T-helper 2 cell (primary cell): Measurements from ENCODE around the gene SAMD4A.

ENCODE experiments used
- DNase-seq, 5 experiments: peaks; one replicate each; pipeline versions ENCODE4 v3.0.0 to v3.0.0-alpha.2; 2012 to 2022

Gene SAMD4A

DNA sequence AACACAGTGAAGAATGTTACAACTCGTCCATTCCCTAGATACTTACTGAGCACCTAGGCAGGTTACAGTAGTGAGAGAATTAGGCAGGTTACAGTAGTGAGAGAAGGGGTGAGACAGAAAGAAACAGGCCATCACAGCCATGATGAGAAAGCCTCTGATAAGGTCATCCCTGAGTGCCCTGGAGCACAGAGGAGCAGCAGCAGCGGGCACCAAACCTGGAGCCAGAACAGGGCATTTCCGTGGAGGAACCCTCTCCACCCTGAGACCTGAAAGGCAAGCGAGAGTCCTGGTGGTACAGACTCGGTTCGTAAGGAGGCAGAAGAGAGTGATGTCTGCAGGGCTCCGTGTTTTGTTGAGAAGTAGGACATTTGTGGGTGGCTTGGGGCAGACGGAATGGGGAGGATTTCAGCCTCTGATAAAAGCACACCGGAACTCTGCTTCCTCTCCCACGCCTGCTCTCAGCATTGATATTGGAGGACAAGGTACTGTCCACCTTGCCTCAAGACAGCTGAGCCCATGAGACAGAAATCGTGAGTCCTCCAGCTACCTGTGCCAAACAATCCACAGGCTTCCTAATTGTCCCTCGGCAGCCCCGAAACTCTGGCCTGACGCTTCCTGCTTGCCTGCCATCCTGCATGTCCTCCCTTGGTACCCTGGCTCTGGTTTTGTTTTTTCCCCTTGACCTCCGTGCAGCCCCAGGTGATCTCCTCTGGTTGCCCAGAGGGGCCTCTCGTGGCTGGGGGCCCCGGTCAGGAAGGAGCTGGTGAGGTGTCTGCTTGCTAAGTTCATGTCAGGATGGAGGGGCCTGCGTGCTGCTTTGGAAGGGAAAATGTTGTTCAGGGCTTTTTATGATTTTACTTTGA lies 199.6 kb downstream of the SAMD4A start:
- no peak for DNase-seq

DNA sequence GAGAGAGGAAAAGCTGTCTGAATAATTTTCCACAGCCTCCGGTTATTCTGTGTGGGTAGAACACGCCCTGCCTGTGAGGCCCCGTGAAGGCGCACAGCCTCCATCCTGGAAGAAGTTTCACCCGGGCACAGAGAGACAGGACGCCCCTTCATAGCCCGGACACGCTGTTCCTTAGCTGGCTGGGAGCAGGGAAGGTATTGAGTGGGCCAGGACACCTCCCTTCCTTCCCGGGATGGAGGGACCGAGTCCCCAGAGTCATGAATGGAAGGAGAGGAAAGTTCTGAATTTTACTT lies 200.2 kb downstream of the SAMD4A start:
- DNase-seq: no peak

DNA sequence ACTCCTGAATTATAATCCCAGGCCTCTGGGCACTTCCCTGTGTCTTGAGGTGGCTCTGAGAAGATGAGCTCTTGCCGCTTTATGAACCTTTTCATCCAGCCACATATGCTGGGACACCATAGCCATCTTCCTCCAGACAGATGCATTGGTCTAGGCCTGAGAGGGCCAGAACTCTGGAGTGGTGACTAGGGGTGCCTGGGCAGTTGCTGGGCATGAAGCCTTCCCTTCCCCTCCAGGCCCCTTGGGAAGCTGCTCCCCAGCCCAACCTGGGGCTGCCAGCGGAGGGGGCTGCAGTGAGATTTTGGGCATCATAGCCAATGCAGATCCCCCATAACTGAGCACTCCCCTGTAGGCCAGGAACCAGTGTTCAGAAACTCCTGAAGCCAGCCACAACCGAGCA lies 200.5 kb downstream of the SAMD4A start:
- DNase-seq: no peak

DNA sequence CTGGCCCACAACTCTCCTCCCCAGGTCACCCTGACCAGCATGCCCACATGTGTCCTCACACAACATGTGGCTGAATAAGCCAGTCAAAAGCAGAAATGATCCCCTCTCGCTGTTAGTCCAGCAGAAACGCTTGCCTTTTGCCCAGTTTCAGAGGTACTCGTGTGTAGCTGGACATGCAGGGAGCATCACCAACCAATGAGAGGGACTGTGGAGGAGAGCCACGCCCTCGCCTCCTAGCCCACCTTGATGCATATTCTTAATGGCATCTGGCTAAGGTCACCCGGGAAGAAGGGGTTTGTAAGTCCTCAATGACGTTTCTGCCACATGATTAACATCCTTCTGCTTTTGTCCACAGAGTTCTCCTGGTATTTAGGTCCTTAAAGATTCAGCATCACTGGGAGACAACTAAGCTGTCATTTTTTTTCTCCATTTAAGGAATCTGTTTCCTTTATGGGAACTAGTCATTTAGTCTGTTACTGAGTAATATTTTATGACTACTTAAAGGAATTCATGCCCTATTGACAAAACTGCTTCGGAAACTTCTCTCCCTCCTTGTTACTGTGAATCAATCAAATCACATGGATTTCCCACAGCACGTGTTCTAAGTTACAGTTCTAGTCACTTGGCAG lies 201.7 kb downstream of the SAMD4A start:
- no peak for DNase-seq

DNA sequence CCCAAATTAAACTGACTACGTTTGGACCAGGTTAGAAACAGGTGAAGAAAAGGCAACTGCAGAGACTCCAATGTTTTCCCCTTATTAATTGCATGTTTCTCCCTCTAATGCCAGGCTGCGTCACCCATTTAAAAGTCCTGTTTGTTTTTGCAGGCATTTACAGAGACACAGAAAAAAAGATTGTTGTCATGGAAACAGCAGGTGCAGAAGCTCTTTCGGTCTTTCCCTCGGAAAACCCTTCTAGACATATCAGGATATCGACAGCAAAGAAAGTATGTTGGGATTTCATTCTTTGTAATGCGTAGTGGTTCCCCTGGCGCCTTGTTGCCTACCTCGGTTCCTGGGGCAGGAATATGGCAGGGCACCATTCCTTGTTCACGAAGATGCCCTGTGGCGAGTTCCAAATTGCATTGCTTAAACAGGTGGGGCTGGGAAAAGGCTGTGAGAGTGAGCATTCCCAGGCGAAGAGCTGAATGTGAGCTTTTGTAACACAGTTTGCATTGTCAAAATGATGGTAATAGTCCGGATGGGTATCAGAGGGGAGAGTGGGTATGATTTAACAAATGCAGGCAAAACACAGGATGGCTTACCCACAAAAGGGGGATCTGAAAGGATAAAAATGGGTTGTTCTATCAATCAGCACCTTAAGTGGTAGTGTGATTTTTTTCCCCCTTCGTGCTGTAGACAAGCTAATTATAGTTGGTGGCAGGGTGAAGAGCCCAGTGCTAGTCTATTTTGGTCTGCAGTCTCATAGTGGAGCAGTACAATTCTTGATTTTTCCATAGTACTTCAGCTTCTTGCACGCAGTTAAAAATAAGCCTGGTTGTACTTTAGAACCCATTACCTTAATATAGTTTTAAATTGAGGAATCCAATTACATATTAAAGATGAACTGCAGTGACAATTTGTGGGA lies 203.3 kb downstream of the SAMD4A start:
- DNase-seq: no peak

DNA sequence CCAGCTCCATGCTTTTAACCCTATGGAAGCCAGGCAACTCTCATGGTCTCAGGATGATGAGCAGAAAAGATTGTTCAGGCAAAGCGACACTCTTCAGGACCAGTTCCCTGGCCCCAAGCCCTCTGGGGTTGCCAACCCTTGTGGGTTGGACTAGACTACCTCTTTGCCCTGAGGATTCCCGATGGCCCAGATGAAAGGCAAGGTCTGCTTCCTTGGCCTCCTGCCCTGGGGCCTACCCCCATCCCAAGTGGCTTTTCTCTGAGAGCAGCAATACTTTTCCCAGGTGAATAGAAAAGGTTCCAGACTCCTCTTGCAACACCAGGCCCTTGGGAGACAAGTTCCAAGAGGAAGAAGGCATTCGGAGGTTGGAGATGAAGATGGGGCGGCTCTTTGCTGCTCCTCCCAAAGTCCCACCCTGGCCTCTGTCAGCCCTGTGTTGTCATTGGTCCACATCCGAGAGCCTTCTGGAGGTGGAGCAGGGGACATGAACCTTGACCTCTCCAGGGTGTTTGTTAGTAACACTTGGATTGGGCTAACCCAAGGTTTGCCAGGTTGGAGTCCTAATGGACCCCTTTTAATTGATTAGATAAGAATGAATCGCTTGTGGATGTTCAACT lies 204.6 kb downstream of the SAMD4A start:
- no peak for DNase-seq

DNA sequence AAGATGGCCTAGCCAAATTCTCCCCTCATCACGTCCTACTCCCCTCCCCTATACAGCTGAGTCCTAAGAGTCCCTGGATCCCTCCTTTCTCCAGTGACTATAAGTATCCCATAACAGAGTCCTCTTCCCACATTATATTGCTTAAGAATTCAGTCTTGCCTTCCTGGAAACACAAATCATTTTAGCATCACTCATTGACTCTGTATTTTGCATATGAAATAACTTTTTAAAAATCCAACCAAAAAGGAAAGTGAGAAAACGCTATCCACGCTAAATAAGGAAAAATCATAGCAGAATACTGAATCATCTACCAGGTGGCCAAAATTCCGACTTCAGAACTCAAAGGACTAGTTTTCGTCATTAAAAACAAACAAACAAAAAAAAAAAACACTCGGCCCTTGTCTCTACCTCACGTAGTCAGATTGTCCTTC lies 205.5 kb downstream of the SAMD4A start:
- DNase-seq: no peak

DNA sequence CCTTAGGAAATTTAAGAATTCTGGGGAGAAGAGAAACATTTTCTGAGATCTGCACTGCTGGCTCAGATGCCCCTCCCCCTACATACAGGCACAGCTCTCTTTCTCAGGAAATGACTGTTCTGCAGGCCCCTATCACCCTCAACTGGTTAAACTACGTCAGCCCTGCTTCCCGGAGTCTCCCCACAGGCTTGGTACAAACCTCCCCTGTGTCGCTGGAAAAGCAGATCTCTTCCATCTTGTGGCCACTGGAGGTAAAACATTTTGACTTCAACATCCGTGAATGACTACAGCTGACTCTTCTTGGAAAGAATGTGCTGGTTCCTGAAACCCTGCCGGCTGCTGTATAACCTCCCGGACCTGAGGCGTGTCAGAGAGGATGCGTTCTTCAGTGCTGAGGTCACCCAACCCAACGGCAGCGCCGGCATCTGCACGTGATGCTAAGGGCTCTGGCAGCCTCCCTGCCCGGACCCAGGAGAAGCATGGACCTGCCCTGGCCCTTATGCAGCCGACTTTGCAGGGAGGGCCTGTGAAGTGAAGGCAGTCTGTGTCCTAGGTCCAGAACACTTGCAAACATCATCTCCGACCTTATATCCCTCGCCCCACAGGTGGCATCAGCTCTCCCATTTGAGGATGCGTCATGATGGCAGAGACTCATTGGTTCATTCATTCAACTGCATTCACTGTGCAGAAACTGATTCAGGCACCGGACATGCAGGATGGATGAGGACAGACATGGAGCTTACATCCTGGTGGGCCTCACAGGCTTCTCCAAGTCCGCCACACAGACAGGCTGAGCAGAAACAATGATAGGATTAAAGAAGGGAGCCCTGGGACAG lies 206.5 kb downstream of the SAMD4A start:
- DNase-seq: peak in 4 of 5 experiments; percentile 36 to 97 (median 56)

DNA sequence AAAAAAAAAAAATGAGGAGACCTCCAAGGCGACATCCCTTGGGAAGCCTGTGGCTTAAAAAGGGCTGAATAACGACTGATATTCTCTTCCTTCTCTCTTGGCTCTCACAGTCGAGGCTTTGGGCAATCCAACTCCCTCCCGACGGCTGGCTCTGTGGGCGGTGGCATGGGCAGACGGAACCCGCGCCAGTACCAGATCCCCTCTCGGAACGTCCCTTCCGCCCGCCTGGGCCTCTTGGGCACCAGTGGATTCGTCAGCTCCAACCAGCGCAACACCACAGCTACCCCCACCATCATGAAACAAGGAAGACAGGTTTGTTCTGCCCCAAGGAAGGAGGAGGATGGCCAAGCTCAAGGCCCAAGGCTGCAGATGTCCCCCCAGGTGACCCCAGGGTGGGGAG lies 207.9 kb downstream of the SAMD4A start:
- DNase-seq: no peak

DNA sequence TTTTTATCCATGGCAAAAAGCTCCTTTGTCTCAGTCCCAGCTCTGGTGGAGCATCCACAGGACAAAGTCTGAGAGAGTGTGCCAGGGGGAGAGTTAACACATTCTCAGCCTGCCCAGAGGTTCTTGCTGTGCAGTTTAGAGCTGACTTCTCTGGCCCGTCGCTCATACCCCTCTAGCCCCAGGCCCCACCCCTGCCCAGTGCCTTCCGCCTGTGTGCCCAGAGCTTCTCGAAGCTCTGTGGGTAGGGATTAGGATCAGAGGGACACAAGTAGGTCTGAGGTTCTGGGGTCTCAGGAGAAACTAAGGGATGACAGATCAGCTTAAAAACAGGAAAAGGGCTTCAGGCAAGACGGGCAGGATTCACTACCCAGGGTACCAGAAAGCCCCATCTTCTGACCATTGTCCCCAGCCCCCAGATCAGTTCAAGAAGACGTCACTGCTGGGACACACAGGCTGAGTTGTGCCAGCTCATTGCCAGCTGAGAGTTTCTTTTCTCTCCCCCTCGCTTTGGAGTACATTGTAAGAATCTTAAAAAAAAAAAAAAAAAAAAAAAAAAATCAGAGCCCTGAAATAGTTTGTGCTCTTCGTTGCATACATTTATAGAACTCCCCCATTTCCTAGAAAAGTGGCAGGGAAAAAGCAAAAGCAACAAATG lies 208.7 kb downstream of the SAMD4A start:
- no peak for DNase-seq

DNA sequence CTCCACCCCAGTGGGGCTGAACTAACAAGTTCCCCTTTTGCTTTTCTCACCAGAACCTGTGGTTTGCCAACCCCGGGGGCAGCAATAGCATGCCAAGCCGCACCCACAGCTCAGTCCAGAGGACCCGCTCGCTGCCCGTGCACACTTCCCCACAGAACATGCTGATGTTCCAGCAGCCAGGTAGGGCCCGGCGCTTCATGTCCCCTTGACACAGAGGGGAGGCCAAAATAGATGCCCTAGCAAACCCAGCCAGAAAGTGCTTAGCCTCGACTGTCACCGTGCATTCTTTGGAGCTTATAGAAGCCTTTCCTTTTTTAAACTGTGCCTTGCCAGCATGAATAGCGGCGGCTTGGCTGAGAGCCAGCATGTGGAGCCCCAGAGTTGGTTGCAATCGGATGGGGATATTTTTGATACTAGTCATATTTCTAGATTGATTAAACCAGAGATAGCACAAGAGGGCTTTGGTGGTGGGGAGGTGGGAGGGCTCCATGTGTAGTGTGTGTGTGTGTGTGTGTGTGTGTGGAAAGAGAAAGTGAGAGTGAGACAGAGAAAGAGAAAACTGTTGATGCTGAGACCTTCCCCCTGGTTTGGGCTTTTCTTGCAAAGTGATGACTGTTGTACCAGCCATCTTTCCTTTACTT lies 209.6 kb downstream of the SAMD4A start:
- peak in 3 of 5 experiments; percentile 23 to 92 (median 72) for DNase-seq

DNA sequence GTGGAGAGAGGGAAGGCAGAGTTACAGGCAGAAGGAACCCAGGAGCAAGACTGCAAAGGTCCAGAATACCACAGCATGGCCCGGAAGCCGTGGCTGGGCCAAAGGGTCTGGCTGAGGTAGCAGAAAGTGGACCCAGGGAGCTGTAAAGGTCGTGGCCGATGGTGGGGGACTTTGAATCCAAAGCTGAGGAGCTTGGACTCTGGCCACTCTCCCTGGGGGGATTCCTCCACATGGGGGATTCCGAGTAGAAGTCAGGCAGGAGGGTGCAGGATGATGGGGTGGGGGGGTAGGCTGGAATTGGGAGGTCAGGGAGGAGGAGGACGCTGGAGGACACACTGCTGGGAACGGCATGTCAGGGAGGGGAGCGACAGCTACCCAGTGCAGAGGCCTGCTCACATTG lies 210.5 kb downstream of the SAMD4A start:
- DNase-seq: no peak

DNA sequence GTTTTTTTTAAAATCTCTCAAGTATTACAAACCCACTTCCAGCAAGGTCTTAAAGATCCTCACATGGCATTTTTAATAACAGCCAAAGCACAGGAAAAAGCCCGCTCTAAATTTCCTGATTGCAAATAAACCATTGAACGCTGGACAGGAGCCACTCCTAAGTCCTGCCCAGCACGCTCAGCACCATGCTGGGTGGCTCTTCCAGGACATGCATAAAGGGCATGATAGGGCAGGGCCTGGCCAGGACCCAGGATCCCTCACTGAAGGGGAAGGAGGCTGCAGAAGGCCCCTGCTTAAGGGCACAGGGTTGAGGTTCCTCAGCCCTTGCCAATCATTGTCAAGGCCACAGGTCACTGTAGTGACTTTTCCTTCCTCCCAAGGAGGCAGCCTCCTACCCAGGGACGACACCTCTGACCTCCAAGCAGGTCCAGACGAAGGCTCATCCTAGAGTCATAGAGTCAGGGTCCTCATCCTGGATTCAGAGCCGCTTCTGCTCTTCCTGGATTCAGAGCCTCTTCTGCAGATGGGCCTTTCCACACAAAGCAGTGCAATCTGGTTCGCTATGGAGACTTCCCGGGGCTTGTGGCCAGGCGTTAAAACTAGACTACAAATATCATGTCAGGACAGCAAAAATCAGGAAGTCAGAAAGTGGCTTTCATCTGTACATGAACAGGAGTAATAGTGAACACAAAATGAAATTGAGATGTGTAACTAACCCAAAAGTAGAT lies 211.9 kb downstream of the SAMD4A start:
- no peak for DNase-seq

DNA sequence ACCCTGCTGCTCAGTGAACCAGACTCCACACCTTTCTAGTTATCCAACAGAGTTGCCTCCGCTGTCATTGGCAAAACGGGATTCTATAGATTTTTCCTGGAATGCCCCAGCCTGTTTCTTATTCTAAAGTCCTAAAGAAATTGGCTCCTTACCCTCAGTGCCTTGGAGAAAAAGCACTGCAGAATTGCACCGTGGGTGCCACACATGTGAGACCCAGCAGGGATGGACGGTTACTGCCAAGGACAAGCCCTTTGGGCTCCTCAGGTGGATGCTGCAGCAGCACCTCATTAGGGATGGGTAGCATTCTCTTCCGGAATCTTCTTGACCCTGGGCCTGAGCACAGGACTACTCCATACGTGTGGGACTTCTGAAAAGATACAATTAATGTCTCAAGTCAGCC lies 214.2 kb downstream of the SAMD4A start:
- no peak for DNase-seq

DNA sequence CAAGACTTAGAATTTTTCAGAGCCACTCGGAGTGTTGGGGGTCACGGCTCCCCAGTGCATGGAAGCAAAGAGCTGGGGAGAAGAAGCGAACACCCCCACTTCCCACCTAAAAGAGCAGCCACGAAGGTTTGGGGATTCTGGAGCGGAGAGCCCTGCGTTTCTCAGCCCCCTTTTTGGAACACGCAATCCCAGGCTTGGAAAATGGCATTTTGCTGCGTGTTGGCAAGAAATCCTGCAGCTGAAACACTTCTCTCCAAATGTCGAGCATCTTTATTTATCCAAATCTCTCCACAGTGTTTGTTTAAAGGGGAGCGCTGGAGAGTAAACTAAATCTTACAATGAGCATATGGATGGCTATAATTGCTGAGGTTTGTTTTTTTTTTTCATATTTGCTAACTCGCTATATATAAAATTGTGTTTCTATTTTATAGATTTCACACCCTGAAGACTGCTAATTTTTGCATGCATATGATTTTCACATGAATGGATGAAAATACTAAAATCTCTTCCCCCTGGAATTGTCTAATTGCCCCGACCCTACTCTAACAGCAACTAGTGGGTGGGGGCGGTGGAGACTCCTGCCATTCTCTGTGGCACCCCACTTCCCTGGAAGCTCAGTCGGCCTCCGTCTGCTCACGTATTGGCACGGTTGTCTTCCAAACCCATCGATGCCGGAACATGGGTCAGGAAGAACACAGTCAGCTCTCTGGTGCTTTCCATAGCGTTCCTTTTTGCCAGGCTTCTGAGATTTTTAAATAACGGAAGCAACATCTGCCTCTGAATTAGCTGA lies 215.2 kb downstream of the SAMD4A start:
- DNase-seq: no peak

DNA sequence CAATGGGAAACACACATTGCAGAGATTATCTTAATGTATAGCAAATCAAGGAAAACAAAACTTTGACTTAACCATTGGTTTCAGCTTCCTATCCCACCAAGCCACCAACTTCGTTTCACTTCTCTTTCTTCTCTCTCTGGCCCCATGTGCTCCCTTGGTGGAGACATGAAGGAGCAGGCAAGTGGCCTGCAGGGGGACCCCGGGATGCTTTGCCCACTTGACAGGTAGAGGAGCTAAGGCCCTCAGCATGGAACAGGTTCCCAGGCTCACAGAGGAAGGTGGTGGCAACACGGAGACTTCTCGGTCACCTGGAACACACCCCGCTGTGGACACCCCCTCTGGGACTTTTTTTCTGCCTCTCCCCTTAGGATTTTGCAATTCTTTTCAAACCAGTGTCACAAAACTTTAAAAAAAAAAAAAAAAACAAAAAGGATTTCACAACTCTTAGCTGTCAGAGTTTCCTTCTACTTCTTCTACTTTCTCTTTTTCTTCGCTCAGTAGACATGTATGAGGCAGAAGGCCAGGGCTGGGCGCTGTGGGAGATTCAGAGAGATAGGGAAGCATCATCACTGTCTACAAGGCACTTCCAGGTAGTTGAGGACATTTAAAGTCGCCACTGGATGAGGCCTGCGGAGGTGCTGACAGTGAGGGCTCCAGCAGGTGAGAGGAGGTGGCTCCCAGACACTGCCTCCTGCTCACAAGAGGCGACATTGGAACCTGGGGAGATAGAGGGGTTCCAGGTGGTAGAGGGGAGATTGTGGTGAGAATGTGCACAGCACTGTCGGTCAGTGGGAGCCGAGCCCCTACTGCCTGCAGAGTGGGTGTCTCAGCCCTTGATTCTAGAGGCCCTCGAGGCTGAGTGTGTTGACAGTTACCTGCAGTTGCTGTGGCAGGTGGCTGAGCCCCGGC lies 216.1 kb downstream of the SAMD4A start:
- peak in 1 of 5 experiments; percentile 15 for DNase-seq

DNA sequence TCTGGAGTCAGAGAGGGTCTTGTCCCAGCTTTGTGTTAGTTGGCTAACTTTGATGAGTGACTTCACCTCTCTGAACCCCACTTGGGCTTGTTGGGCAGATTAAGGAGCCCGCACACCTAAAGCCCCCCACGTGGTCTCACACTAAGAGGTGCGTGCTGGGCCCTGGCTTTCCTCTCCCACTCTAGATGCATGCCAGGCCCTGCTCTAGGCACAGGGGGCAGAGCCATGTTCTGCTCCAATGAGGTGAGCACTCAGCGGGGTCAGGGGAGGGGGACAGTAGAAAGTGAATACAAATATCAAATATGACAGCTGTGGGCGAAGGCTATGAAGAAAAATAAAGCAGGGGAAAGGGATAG lies 216.7 kb downstream of the SAMD4A start:
- no peak for DNase-seq

DNA sequence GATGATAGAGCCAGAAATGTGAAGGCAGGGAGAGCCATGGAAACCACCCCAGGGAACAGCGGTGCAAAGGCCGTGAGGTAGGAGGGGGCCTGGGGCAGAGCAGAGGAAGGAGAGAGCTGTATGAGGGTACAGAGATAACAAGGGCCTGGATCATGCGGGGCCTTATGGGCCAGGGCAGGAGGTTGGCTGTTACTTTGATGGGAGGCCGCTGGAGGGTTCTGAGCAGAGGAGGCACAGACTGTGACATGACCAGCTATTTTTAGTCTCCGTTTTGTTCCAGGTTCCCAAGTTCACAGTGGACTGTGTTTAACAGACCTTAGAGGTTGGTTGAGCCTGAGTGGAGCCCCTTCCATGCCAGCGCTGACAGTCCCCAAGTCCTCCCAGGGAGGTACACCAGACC lies 217.1 kb downstream of the SAMD4A start:
- DNase-seq: no peak
